Measurements from ENCODE around the gene PACS2.

DNA sequence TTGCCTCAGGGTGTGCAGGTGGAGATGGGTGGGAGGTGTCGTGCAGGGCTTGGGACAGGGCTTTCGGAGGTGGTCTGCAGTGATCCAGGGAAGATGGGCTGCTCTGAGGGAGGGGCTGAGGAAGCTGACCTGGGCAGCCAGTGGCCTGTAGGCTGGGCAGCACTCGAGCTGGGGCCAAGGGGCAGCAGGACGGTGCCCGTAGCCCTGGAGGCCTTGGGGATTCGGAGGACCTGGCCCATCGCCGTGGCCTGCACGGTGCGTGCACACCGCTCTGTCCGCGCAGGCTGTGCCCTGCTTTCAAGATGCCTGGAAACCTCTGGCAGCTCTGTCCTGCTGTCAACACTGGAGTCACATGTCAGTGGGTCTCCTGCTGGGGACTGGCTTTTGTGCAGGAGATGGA, 9.1 kb downstream of the PACS2 start:
- no peak for TF ChIP-seq EZH2 (IDR thresholded peaks at IDR 0.05; ENCODE audit: insufficient read depth, poor library complexity, severe bottlenecking)
- no peak for TF ChIP-seq EZH2phosphoT487 (IDR thresholded peaks at IDR 0.05; ENCODE audit: insufficient read depth, low read depth)

All from GM23248 (cell line).